Fibroblast of mammary gland (primary cell): ENCODE data around the gene FAM53A.

ENCODE experiments used
- DNase-seq: peaks from one replicate; pipeline ENCODE4 v3.0.0-alpha.2; 2010; ENCODE audit warnings: low read depth
- H3K4me3 ChIP-seq: 2 replicates; pipeline ENCODE4 v1.5.1; 2011; ENCODE audit warnings: low read depth, mild to moderate bottlenecking, low read length, moderate library complexity; ENCODE audit not compliant: control insufficient read depth
- CTCF ChIP-seq: conservative IDR thresholded peaks from 2 replicates; pipeline ENCODE4 v1.5.1; 2011; ENCODE audit warnings: low read depth, low read length, inconsistent platforms; ENCODE audit not compliant: control insufficient read depth, insufficient read depth

FAM53A gene

GRCh38 chr4:1604706-1605205 is 79.4 kb downstream of the FAM53A start:
- H3K4me3 ChIP-seq, result no peak overlapping the region
- no peak for TF ChIP-seq CTCF
- no peak for DNase-seq

- TF ChIP-seq CTCF, result no peak
- H3K4me3 ChIP-seq, result no peak overlapping the region
- peak; percentile 16 for DNase-seq
Measured at GRCh38 chr4:1604181-1604705, 79.9 kb downstream of the FAM53A start.

- TF ChIP-seq CTCF, result no peak
- DNase-seq, result no peak
- no peak overlapping the region for H3K4me3 ChIP-seq
Measured at GRCh38 chr4:1603413-1604135, 80.5 kb downstream of the FAM53A start.

- no peak for TF ChIP-seq CTCF
- DNase-seq, result no peak
- no peak overlapping the region for H3K4me3 ChIP-seq
Measured at GRCh38 chr4:1602655-1603412, 81.3 kb downstream of the FAM53A start.

- TF ChIP-seq CTCF, result no peak
- H3K4me3 ChIP-seq, result no peak overlapping the region
- no peak for DNase-seq
Measured at GRCh38 chr4:1601852-1602654, 82.1 kb downstream of the FAM53A start.

- no peak for DNase-seq
- H3K4me3 ChIP-seq, result no peak overlapping the region
- TF ChIP-seq CTCF, result no peak
Measured at GRCh38 chr4:1601533-1601835, 82.6 kb downstream of the FAM53A start.
